HAP-1 (cell line): Measurements from ENCODE around the gene C22orf39.
"Not testable (repeated sequence)": the region's sequence is repeated elsewhere in the genome, so short reads cannot be mapped to it uniquely, and the experiment has no call there.

Experiments used
- DNase-seq, 2 experiments: peaks; one replicate each; pipeline ENCODE4 v3.0.0-alpha.2; 2016 to 2020; ENCODE audit warnings: low spot score in 2 of 2
- H3K27me3 ChIP-seq: fragments of 250-450 bp; sonication (Bioruptor Pico); 2 replicates; pipeline ENCODE4 v1.5.1; 2020; ENCODE audit warnings: low read depth, mild to moderate bottlenecking, moderate library complexity
- H3K36me3 ChIP-seq: fragments of 250-450 bp; sonication (Bioruptor Pico); replicated peaks from 2 replicates; pipeline ENCODE4 v1.5.1; 2020; ENCODE audit warnings: mild to moderate bottlenecking
- H3K4me1 ChIP-seq: fragments of 250-450 bp; sonication (Bioruptor Pico); 2 replicates; pipeline ENCODE4 v1.5.1; 2020; ENCODE audit warnings: mild to moderate bottlenecking
- H3K4me3 ChIP-seq: fragments of 250-450 bp; sonication (Bioruptor Pico); 2 replicates; pipeline ENCODE4 v1.5.1; 2020; ENCODE audit warnings: mild to moderate bottlenecking, moderate library complexity
- H3K9me3 ChIP-seq: fragments of 250-450 bp; sonication (Bioruptor Pico); 2 replicates; pipeline ENCODE4 v1.5.1; 2020; ENCODE audit warnings: mild to moderate bottlenecking, moderate library complexity
- in situ Hi-C: fragments of 300-500 bp; cut with MboI; formaldehyde crosslinking; loops from 3 replicates; pipeline ENCODE4 v1.14.3; 2020; ENCODE audit warnings: low sequenced_read_pairs, inconsistent platforms, mixed read lengths

C22orf39 gene

DNA sequence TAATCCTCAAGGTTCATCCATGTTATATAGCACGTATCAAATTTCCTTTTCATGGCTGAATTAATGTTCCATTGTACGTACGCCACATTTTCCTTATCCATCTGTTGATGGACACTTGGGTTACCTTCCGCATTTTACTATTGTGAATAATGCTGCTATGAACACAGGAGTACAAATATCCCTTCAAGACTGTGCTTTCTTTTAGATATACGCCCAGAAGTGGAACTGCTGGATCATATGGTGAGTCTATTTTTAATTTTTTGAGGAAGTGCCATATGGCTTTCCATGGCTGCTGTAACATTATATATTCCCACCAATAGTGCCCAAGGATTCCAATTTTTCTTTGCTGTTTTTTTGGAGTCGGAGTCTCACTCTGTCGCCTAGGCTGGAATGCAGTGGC lies 9.2 kb downstream of the C22orf39 start:
- DNase-seq: peak in 1 of 2 experiments; percentile 40
- Histone ChIP-seq H3K36me3 (peaks cover 40% of the 10 kb centered on the region), H3K9me3 (no peaks in the 10 kb centered on the region), H3K4me1 (peaks cover 9% of the 10 kb centered on the region), H3K4me3 (no peak overlapping the region), H3K27me3 (no peaks in the 10 kb centered on the region)
- in situ Hi-C loops: loop anchor here (25.0 kb wide), 2 partner anchors 424 to 476 kb away; partner anchors contain the start of genes GNB1L and RTL10

DNA sequence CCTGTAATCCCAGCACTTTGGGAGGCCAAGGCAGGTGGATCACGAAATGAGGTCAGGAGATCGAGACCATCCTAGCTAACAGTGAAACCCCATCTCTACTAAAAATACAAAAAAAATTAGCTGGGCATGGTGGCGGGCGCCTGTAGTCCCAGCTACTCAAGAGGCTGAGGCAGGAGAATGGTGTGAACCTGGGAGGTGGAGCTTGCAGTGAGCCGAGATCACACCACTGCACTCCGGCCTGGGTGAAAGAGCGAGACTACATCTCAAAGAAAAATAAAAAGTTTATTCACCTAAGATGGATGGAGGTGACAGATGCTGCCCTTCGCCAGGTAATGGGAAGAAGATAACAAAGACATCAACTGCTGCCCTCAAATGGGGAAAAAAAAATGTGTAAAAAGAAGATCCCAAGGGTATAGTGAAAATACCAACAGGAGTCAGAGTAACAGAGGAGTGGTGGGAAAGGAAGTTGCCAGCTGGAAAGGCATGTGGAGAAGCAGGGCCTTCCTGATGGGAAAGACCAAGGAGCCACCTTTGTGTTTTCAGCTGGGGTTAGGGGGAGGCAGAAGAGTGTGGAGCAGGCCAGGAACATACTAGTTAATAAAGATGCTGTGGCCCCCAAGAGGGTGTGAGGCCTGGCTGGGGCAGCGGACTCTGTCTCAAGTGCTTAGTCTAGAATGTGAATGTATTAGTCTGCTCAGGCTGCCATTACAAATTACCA lies 10.9 kb downstream of the C22orf39 start:
- DNase-seq, H3K9me3 ChIP-seq, H3K27me3 ChIP-seq, H3K4me3 ChIP-seq: not testable (repeated sequence)
- Histone ChIP-seq H3K36me3 (peaks cover 35% of the 10 kb centered on the region), H3K4me1 (peaks cover 11% of the 10 kb centered on the region)
- in situ Hi-C loops: loop anchor here (25.0 kb wide), 2 partner anchors 426 to 474 kb away; partner anchors contain the start of genes GNB1L and RTL10

GRCh38 chr22:19434829-19435580 lies 12.5 kb downstream of the C22orf39 start:
- Histone ChIP-seq H3K27me3 (no peaks in the 10 kb centered on the region), H3K9me3 (no peaks in the 10 kb centered on the region), H3K4me3 (no peak overlapping the region), H3K36me3 (peaks cover 41% of the 10 kb centered on the region), H3K4me1 (peaks cover 15% of the 10 kb centered on the region)
- DNase-seq: no peak
- in situ Hi-C loops: loop anchor here (25.0 kb wide), 2 partner anchors 427 to 473 kb away; partner anchors contain the start of genes GNB1L and RTL10

GRCh38 chr22:19434401-19434800 lies 13.1 kb downstream of the C22orf39 start:
- DNase-seq: no peak
- Histone ChIP-seq H3K36me3 (peaks cover 45% of the 10 kb centered on the region), H3K4me3 (no peak overlapping the region), H3K9me3 (no peaks in the 10 kb centered on the region), H3K27me3 (no peaks in the 10 kb centered on the region), H3K4me1 (peaks cover 21% of the 10 kb centered on the region)
- in situ Hi-C loops: loop anchor here (25.0 kb wide), 2 partner anchors 428 to 472 kb away; partner anchors contain the start of genes GNB1L and RTL10

DNA sequence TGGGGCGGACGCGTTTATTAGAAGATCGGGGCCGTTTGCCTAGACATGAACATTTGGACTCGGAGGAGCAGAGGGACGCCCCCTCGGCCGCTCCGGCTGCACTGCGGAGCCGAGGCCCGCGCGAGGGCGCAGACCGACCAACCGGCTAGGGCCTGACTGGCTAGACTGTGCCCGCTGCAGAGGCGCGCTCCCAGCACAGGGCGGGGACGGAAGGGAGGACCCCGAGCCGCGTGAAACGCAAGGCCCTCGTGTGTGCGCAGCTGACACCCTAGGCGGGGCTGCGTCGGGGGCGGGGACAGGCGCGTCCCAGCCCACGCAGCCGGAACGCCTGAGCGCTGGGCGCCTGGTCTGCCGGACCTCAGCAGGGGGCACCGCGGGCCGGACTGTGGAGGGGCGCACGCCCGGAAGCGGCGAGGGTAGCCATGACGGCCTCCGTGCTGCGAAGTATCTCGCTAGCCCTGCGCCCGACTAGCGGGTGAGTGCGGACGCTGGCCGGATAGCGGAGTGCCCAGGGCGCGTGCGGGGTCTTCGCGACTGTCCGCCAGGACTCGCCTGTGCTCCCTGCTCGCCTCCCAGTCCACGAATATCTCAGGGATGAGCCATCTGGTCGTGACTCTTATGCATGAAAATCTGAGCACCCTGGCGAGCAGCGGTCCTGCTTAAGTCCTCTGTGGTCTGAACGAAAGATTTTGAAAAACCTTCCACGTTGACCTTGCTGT lies 15.2 kb downstream of the C22orf39 start, which contains the start of gene MRPL40:
TSS of gene MRPL40 (plus strand) at position 413 of the 719 bp plus-strand sequence. CDS start at position 423, 10 bp downstream.
- no peaks in the 10 kb centered on the region for H3K27me3 ChIP-seq
- H3K4me1 ChIP-seq: peaks cover 13% of the 10 kb centered on the region
- in situ Hi-C loops: loop anchor here (25.0 kb wide), 2 partner anchors 430 to 470 kb away; partner anchors contain the start of genes GNB1L and RTL10
- H3K4me3 ChIP-seq: peak within 1 kb of the TSS; percentile 89
- no peaks in the 10 kb centered on the region for H3K9me3 ChIP-seq
- H3K36me3 ChIP-seq: peaks cover 46% of the 10 kb centered on the region
- DNase-seq: peak; percentile 88 to 96

DNA sequence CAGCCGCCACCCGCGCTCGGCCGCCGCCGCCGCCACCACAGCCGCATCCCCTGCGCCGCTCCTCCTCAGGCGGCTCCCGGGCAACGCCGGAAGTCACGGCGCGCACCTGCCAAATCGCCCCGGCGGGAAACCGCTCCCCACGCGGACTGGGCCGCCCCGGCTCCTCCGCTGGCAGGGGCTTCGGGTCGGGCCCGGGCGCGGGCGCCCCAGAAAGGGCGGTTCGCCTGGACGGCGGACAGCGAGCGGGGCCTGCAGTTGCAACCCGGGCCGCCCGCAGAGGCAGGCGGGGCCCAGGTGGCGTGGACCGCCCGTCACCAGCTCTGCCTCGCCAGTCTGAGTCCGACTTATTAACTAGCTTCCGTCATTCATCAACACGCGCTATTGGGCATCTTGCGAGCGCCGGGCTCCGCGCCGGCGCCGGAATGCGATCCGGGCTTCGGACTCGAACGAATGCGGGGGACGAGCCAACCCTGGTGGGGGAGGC lies 15.8 kb downstream of the C22orf39 start, which contains the start of gene HIRA:
TSS of gene HIRA (minus strand) at position 85 of the 484 bp plus-strand sequence. CDS start 257 bp downstream, outside the sequence.
- in situ Hi-C loops: loop anchor here (25.0 kb wide), 2 partner anchors 431 to 469 kb away; partner anchors contain the start of genes GNB1L and RTL10
- peak; percentile 49 to 88 for DNase-seq
- Histone ChIP-seq H3K4me1 (peaks cover 13% of the 10 kb centered on the region), H3K9me3 (no peaks in the 10 kb centered on the region), H3K27me3 (no peaks in the 10 kb centered on the region), H3K36me3 (peaks cover 40% of the 10 kb centered on the region), H3K4me3 (peak within 1 kb of the TSS; percentile 89)

- Histone ChIP-seq H3K4me3 (peak overlapping the region; percentile 89), H3K4me1 (peaks cover 13% of the 10 kb centered on the region), H3K9me3 (no peaks in the 10 kb centered on the region), H3K27me3 (no peaks in the 10 kb centered on the region), H3K36me3 (peaks cover 33% of the 10 kb centered on the region)
- DNase-seq: peak in 1 of 2 experiments; percentile 42
- in situ Hi-C loops: loop anchor here (25.0 kb wide), 2 partner anchors 431 to 469 kb away; partner anchors contain the start of genes GNB1L and RTL10
Observed at GRCh38 chr22:19430890-19431541, 16.5 kb downstream of the C22orf39 start.

- in situ Hi-C loops: loop anchor here (25.0 kb wide), 2 partner anchors 432 to 468 kb away; partner anchors contain the start of genes GNB1L and RTL10
- Histone ChIP-seq H3K4me1 (peaks cover 13% of the 10 kb centered on the region), H3K4me3 (peak overlapping the region; percentile 89), H3K9me3 (no peaks in the 10 kb centered on the region), H3K27me3 (no peaks in the 10 kb centered on the region), H3K36me3 (peaks cover 26% of the 10 kb centered on the region)
- DNase-seq: peak in 1 of 2 experiments; percentile 58
Observed at GRCh38 chr22:19429950-19430889, 17.3 kb downstream of the C22orf39 start.

DNA sequence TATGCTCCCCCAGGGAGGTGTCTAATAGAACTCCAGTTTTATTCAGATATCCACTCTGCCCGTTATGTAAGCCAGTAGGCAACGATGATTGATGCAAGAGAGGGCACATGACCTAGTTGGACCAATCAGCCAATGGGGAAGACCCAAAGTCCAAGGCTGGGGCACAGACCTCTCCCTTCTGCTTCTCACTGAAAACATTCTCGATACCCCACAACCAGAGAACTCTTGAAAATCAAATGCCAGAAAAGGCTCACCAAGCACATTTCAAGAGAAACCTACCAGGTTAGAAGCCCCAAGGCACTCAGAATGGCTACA lies 23.4 kb downstream of the C22orf39 start:
- peaks cover 8% of the 10 kb centered on the region for H3K36me3 ChIP-seq
- DNase-seq: no peak
- H3K27me3 ChIP-seq: no peaks in the 10 kb centered on the region
- in situ Hi-C loops: loop anchor here (25.0 kb wide), 1 partner anchor 88 kb away; the partner anchor contains the start of gene CLDN5
- H3K4me3 ChIP-seq: no peak overlapping the region
- no peaks in the 10 kb centered on the region for H3K9me3 ChIP-seq
- H3K4me1 ChIP-seq: peaks cover 3% of the 10 kb centered on the region; the same call in 1 of the 2 replicates

DNA sequence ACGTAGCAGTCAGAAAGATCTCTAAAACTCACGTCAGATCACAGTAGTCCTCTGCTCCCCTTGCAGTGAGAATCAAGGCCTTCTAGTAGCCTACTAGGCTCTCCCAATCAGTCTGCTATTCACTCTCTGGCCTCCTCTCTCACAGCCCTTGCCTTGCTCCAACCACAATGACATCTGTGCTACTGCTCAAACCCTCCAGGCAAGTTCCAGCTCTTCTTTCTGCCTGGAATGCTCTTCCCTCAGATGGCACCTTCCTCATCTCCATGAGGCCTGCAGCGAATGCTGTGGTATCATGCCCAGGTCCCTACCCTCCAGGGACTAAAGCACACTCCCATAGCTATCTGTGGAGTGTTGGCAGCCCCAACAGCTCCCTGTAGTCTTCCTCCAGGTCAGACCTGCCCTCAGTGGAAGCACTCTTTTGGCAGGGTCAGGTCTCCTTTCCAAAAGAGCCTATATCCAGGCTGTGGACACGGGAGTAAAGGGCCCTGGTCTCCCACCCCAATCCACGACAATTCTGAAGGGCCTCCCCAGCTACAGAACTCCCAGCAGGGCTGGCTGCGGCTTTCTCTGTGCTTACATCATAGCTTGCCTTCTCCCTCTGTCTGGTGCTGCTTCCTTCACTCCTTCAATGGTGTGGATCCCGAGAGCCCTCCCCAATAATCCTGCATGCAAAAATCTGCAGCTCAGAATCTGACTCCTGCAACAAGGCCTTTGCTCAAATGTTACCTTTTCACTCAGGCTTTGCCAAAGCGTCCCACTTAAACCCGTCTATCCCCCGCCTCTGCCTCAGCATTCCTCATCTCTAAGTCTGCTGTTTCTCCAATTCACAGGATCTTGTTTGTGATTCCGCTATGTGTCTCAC lies 24.8 kb downstream of the C22orf39 start:
- peaks cover 7% of the 10 kb centered on the region for H3K36me3 ChIP-seq
- in situ Hi-C loops: loop anchor here (25.0 kb wide), 1 partner anchor 90 kb away; the partner anchor contains the start of gene CLDN5
- DNase-seq: no peak
- no peak overlapping the region for H3K4me3 ChIP-seq
- no peaks in the 10 kb centered on the region for H3K9me3 ChIP-seq
- peaks cover 3% of the 10 kb centered on the region; the same call in 1 of the 2 replicates for H3K4me1 ChIP-seq
- no peaks in the 10 kb centered on the region for H3K27me3 ChIP-seq

GRCh38 chr22:19420321-19420720 lies 27.2 kb downstream of the C22orf39 start:
- no peaks in the 10 kb centered on the region for H3K27me3 ChIP-seq
- no peak overlapping the region for H3K4me3 ChIP-seq
- peaks cover 6% of the 10 kb centered on the region for H3K36me3 ChIP-seq
- in situ Hi-C loops: loop anchor here (25.0 kb wide), 1 partner anchor 92 kb away; the partner anchor contains the start of gene CLDN5
- no peaks in the 10 kb centered on the region for H3K9me3 ChIP-seq
- DNase-seq: no peak
- H3K4me1 ChIP-seq: peaks cover 3% of the 10 kb centered on the region; the same call in 1 of the 2 replicates
